NT2/D1 (cell line): Measurements from ENCODE around the gene F2.

Experiments used
- SUZ12 ChIP-seq: IDR thresholded peaks from 2 replicates; pipeline ENCODE4 v1.6.1; 2011; ENCODE audit not compliant: insufficient read length, insufficient read depth; ENCODE audit errors: extremely low read depth
- YY1 ChIP-seq: IDR thresholded peaks from 2 replicates; pipeline ENCODE4 v1.6.1; 2011; ENCODE audit not compliant: insufficient read length, insufficient read depth
- ZNF274 ChIP-seq: IDR thresholded peaks from 2 replicates; pipeline ENCODE4 v1.6.1; 2011; ENCODE audit warnings: mild to moderate bottlenecking, low read depth, low read length

- no peak for TF ChIP-seq YY1
- no peak for TF ChIP-seq SUZ12
- no peak for TF ChIP-seq ZNF274
Observed at GRCh38 chr11:46745328-46745727, 26.3 kb downstream of the F2 start.
